ENCODE measurements around the gene SEL1L2.

SEL1L2 gene

DNA sequence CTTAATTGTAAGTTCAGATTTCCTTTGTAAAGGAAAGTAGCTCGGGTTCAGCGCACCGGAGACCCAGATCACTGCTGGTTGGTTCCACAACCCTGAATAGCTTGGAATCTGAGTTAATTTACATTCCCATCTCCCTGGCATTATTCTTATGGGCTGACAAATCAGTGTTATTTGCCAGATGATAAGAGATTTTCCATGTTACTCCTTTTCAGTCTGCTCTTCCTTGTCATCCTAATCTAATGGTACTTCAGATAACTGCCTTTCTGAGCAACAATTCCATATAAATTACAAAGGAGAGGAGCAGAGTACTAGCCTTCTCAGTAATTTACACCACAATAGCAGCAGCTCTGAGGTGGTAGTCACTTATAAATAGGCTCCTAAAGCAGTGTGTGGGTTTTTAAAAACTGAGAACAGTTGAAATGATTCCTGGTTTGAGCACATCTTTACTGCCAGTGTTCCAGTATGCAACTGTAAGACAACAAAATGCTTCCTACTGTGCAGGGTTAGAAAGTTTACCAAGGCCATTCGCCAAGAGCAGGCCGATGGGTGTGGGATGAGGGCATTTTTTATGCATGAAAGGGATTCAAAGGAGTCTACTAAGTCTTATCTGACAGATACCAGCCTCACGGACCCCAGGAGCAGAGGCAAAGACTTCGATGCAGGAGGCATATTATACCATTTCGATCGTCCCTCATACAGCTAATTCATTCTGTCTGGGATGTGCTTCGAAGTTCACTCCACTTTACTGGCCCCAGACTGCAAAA lies 115.8 kb downstream of the SEL1L2 start:
- no peak overlapping the region for H3K4me3 ChIP-seq (ENCODE audit: low read length, poor library complexity, severe bottlenecking)
- no peak overlapping the region for H2AFZ ChIP-seq (ENCODE audit: low read length)
- H3K36me3 ChIP-seq (ENCODE audit: insufficient read depth, low read length), result no peaks in the 10 kb centered on the region
- no peaks in the 10 kb centered on the region for H3K9me2 ChIP-seq (replicated peaks; ENCODE audit: low read depth, low read length)
- H4K20me1 ChIP-seq (ENCODE audit: insufficient read depth, low read length, poor library complexity, severe bottlenecking), result no peaks in the 10 kb centered on the region
- H3K4me1 ChIP-seq (ENCODE audit: insufficient read depth, low read length, poor library complexity, severe bottlenecking), result no peaks in the 10 kb centered on the region
- no peaks in the 10 kb centered on the region for H3K27me3 ChIP-seq (ENCODE audit: insufficient read depth, low read length, poor library complexity, severe bottlenecking)
- H3K9me3 ChIP-seq (ENCODE audit: insufficient read depth, low read depth, low read length), result no peaks in the 10 kb centered on the region; the same call in 1 of the 2 replicates
- no peak overlapping the region for H3K4me2 ChIP-seq (ENCODE audit: low read depth, low read length, poor library complexity, severe bottlenecking)
- H3K79me2 ChIP-seq (ENCODE audit: insufficient read depth, low read length), result no peaks in the 10 kb centered on the region
- no peaks in the 10 kb centered on the region for H3F3A ChIP-seq (ENCODE audit: low read depth)
- TF ChIP-seq, protein P1, sequence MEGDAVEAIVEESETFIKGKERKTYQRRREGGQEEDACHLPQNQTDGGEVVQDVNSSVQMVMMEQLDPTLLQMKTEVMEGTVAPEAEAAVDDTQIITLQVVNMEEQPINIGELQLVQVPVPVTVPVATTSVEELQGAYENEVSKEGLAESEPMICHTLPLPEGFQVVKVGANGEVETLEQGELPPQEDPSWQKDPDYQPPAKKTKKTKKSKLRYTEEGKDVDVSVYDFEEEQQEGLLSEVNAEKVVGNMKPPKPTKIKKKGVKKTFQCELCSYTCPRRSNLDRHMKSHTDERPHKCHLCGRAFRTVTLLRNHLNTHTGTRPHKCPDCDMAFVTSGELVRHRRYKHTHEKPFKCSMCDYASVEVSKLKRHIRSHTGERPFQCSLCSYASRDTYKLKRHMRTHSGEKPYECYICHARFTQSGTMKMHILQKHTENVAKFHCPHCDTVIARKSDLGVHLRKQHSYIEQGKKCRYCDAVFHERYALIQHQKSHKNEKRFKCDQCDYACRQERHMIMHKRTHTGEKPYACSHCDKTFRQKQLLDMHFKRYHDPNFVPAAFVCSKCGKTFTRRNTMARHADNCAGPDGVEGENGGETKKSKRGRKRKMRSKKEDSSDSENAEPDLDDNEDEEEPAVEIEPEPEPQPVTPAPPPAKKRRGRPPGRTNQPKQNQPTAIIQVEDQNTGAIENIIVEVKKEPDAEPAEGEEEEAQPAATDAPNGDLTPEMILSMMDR (conservative IDR thresholded peaks at IDR 0.05; ENCODE audit: low read length), result no peak
- no peak for TF ChIP-seq EZH2phosphoT487 (IDR thresholded peaks at IDR 0.05; ENCODE audit: borderline replicate concordance)
- H3K9ac ChIP-seq (ENCODE audit: low read depth, low read length, poor library complexity, severe bottlenecking), result no peak overlapping the region

DNA sequence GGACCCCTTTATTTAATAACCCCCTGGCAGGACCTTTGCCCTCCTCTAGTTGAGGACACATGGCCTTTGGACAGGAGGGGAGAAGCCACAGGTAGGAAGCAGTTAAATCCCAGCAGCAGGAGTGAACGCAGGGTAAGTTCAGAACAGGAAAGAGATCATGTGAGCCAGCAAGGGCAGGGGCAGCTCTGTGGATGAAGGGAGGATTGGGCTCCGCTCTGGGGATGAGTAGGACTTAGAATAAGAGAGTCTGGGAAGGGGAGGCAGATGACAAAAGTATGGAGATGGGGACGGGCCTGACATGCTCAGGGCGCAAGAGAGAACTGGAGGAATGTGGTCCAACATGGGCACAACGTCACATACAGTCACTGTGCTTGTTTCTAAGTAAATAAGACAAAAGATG lies 116.6 kb downstream of the SEL1L2 start:
- no peaks in the 10 kb centered on the region; the same call in 1 of the 2 replicates for H3K9me3 ChIP-seq (ENCODE audit: insufficient read depth, low read depth, low read length)
- H3K9ac ChIP-seq (ENCODE audit: low read depth, low read length, poor library complexity, severe bottlenecking), result no peak overlapping the region
- H3F3A ChIP-seq (ENCODE audit: low read depth), result no peaks in the 10 kb centered on the region
- no peaks in the 10 kb centered on the region for H3K36me3 ChIP-seq (ENCODE audit: insufficient read depth, low read length)
- TF ChIP-seq, protein P1 (conservative IDR thresholded peaks at IDR 0.05; ENCODE audit: low read length), result no peak
- no peak for TF ChIP-seq EZH2phosphoT487 (IDR thresholded peaks at IDR 0.05; ENCODE audit: borderline replicate concordance)
- no peak overlapping the region for H3K4me3 ChIP-seq (ENCODE audit: low read length, poor library complexity, severe bottlenecking)
- H3K4me1 ChIP-seq (ENCODE audit: insufficient read depth, low read length, poor library complexity, severe bottlenecking), result no peaks in the 10 kb centered on the region
- H3K4me2 ChIP-seq (ENCODE audit: low read depth, low read length, poor library complexity, severe bottlenecking), result no peak overlapping the region
- H2AFZ ChIP-seq (ENCODE audit: low read length), result no peak overlapping the region
- no peaks in the 10 kb centered on the region for H3K9me2 ChIP-seq (replicated peaks; ENCODE audit: low read depth, low read length)
- H3K27me3 ChIP-seq (ENCODE audit: insufficient read depth, low read length, poor library complexity, severe bottlenecking), result no peaks in the 10 kb centered on the region
- no peaks in the 10 kb centered on the region for H4K20me1 ChIP-seq (ENCODE audit: insufficient read depth, low read length, poor library complexity, severe bottlenecking)
- no peaks in the 10 kb centered on the region for H3K79me2 ChIP-seq (ENCODE audit: insufficient read depth, low read length)

DNA sequence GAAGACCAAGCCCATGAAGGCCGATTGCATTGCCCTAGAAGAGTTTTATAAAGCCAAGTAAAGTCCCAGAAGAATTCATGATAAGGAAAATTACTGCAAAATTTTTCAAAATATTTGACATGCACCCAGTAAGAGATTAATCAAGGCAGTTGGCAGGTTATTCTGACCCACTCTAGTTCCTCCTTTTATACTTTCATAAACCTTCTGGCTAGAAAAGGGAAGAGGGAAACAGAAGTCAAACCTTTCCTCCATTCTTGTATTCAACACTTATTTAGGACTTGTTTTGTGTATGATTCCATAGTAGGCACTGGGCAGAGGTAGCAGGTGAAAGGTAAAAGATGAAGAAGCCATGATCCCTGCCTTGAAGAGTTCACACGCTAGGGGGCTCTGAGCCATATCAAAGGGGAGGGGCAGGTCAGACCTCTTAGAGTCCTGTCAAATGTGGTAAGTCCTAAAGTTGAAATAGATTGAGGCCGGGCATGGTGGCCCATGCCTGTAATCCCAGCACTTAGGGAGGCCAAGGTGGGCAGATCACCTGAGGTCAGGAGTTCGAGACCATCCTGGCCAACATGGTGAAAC lies 120.2 kb downstream of the SEL1L2 start:
- no peaks in the 10 kb centered on the region; the same call in 1 of the 2 replicates for H3K9me3 ChIP-seq (ENCODE audit: insufficient read depth, low read depth, low read length)

More for the DNA sequence above, 120.2 kb downstream of the SEL1L2 start:
- H3K9me2 ChIP-seq (replicated peaks; ENCODE audit: low read depth, low read length), result no peaks in the 10 kb centered on the region
- H3K27me3 ChIP-seq (ENCODE audit: insufficient read depth, low read length, poor library complexity, severe bottlenecking), result no peaks in the 10 kb centered on the region
- H3K36me3 ChIP-seq (ENCODE audit: insufficient read depth, low read length), result no peaks in the 10 kb centered on the region
- no peak overlapping the region for H3K9ac ChIP-seq (ENCODE audit: low read depth, low read length, poor library complexity, severe bottlenecking)
- H3K4me3 ChIP-seq (ENCODE audit: low read length, poor library complexity, severe bottlenecking), result no peak overlapping the region
- H2AFZ ChIP-seq (ENCODE audit: low read length), result no peak overlapping the region
- TF ChIP-seq, protein P1 (conservative IDR thresholded peaks at IDR 0.05; ENCODE audit: low read length), result no peak
- no peak for TF ChIP-seq EZH2phosphoT487 (IDR thresholded peaks at IDR 0.05; ENCODE audit: borderline replicate concordance)
- no peaks in the 10 kb centered on the region for H3K4me1 ChIP-seq (ENCODE audit: insufficient read depth, low read length, poor library complexity, severe bottlenecking)
- H3K4me2 ChIP-seq (ENCODE audit: low read depth, low read length, poor library complexity, severe bottlenecking), result no peak overlapping the region
- H4K20me1 ChIP-seq (ENCODE audit: insufficient read depth, low read length, poor library complexity, severe bottlenecking), result no peaks in the 10 kb centered on the region
- no peaks in the 10 kb centered on the region for H3F3A ChIP-seq (ENCODE audit: low read depth)
- H3K79me2 ChIP-seq (ENCODE audit: insufficient read depth, low read length), result no peaks in the 10 kb centered on the region
